ENCODE data around the gene MAEL.
A peak's percentile ranks its signal among the peaks of the same experiment; 100 is the strongest.
"Not testable (repeated sequence)": the region's sequence is repeated elsewhere in the genome, so short reads cannot be mapped to it uniquely, and the experiment has no call there.

Gene MAEL

DNA sequence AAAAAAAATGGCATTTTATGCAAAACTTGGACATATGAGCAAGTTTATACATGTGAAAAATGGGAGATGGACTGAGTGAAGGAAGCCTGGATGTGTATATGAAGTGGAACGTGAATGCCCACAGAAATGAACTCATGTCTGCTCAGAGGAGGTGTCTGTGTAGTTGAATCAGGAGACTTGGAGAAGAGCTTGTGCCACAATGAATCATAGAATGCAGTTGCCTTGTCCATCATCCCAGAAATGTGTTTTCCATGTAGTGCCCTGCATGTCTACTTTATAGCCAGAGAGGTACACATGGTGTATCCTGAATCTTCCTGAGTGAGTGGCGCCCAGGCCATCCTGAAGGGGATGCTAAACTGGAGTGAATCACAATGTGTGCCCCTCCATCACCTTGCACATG is 11.1 kb upstream of the MAEL start:
- no peak for DNase-seq (ENCODE audit: low read depth in 2 of 2)

DNA sequence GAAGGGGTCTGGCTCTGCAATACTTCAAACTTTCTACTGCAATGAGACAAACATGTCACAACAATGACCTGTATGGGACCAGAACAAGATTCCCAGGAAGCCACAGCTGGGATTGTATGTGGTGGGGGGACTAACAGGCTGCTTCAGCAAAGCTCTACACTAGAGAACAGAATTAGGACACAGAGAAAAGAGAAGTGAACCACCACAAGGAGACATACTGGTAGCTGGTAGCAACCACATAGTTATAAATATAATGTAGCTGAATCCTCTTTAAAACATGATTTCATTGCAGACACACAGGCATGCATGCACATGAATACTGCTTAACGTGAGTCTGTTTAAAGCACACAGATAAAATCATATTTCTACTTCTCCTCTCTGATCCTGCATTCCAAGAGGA is 10.3 kb upstream of the MAEL start:
- no peak for DNase-seq (ENCODE audit: low read depth in 2 of 2)

DNA sequence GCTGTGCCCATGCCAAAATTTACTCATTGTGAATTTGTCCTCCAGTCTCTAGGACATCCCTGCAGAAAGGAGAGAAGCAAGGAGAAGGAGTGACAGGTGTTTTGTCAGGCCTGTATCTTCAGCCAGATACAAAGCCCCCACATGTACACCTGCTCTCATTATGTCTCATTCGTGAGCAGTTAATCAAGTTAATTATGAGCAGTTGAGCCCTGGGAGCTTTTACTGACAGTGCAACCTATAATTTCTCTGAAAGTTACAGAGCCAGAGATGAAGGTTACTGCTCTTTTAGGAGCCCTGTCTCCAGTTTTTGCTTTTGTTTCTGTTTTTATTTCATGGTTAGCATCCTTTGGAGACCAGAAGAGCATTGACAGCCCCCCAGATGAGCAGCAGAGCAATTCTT is 8.7 kb upstream of the MAEL start:
- DNase-seq (ENCODE audit: low read depth in 2 of 2): no peak

DNA sequence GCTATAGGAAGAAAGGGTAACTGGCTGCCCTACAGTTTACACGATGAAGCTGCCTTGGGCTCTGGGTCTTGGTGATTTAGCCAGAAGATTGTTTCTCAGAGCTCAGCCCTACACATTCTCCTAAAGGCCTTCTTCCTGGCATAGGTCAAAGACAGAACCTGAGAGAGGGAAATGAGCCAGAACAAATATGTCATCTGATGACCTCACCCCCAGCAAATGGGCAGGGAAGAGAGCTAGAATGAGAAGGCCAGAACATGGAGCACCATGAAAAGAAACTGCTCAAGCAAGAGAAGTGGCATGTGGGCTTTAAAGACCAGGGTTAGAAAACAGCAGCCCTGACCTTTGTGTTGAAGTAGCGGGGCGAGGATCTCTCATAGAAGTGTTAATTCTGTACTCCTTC is 8.3 kb upstream of the MAEL start:
- no peak for DNase-seq (ENCODE audit: low read depth in 2 of 2)

DNA sequence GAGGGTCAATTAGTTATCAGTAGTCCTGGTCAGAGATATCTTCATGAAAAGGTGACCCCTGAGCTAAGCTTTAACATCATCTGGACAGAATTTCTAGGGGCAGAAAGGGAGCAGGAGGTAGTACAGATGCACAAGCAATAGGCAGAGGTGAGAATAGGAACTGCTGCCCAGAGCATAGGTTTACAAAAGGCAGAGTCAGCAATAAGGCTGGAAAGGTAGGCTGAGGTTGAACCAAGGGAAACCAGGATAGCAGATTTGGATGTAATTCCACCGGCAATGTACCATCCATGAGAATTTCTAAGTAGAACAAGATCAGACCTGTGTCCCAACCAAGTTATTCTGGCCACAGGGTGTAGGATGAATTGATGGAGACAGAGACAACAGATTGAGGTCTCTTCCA is 7.5 kb upstream of the MAEL start:
- DNase-seq (ENCODE audit: low read depth in 2 of 2): no peak

DNA sequence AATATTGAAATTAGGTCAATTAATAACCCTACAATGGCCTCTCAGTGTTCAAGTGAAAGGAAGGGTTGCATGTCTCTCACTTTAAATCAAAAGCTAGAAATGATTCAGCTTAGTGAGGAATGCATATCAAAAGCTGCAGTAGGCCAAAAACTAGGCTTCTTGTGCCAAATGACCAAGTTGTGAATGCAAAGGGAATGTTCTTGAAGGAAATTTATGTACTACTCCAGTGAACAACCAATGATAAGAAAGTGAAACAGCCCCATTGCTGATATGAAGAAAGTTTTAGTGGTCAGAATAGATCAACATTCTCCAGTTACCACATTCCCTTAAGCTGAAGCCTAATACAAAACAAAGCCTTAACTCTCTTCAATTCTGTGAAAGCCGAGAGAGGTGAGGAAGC is 10.0 kb downstream of the MAEL start:
- DNase-seq (ENCODE audit: low read depth in 2 of 2): no peak

DNA sequence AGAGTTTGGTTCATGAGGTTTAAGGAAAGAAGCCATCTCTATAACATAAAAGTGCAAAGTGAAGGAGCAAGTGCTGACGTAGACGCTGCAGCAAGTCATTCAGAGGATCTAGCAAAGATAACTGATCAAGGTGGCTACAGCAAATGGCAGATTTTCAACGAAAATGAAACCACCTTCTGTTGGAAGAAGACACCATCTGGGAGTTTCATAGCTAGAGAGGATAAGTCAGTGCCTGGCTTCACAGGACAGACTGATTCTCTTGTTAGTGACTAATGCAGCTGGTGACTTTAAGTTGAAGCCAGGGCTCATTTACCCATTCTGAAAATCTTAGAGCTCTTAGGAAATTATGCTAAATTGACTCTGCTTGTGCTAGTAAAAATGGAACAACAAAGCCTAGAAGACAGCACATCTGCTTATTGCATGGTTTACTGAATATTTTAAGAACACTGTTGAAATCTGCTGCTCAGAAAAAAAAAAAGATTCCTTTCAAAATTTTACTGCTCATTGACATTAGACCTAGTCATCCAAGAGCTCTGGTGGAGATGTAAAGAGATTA is 10.5 kb downstream of the MAEL start:
- no peak for DNase-seq (ENCODE audit: low read depth in 2 of 2)

DNA sequence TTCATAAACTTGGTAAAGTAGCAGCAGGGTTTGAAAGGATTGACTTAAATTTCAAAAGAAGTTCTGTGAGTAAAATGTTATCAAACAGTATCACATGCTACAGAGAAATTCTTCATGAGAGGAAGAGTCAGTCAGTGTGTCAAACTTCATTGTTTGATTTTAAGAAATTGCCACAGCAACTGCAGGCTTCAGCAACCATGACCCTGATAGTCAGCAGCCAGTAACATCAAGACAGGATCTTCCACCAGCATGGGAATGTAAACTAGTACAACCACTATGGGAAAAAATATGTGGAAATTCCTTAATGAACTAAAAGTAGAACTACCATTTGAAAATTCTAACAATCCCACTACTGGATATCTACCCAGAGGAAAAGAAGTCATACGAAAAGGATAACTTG is 11.5 kb downstream of the MAEL start:
- DNase-seq (ENCODE audit: low read depth in 2 of 2): no peak

DNA sequence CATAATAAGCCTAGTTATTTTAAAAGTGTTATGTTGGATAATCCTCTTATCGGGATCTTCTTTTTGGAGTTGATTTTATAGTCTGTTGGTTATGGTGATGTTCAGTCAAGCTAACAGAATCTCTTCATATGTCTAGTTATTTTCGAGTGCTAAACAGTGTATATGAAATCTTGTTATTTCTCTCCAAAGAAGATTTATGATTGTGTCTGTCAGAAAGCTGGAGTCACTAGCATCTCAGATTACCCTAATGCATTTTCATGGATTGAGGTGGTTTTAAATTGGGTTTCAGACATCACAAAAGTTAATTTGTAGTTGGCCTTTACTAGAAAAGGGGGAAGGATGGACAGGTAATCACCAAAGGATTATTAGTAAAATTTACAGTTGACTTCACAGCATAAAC is 13.3 kb downstream of the MAEL start:
- DNase-seq (ENCODE audit: low read depth in 2 of 2): no peak

DNA sequence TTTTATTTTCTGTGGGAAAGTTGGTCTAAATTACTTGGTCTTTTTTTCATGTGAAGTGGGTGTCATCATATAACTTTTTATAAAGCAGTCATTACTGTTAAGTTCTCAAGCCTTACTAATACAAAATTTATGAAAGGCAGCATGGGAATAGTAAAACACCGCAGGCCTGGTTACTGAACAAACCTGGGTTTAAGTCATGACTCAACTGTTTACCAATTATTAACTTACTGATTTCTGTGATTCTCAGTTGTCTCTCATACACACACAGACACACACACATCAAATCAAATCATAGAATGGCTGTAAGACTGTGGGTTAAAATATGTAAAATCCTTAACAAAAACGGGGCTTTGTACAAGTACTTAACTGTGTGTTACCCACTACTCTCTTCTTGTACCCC is 14.6 kb downstream of the MAEL start:
- DNase-seq (ENCODE audit: low read depth in 2 of 2): no peak

DNA sequence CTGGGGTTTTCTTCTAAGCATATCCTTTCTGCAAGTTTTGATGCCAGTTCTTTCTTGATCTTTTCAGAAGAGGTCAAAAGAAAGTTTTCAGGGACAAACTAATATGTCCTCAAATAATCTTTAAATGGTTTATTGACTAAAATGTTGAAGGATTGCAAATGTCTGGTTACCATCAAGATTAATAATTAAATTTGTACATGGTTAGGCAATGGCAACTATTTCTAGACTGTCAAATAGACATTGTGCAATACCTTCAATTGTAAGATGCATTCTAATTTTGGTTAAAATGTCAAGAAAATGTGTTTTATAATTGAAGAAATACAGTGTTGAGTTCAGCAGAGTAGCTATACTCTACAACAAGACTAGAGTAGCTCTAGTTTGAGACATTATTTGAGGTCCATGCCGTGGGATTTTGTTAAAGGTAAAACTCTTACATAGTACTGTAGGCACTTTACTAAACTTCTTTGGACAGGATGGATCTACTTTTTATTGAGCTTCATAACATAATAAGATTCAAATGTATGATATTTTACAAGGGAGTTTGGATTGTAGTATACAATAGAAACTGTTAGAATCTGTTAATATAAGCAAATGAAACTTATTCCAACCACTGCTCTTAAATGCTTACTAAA is 22.6 kb downstream of the MAEL start:
- no peak for DNase-seq (ENCODE audit: low read depth in 2 of 2)

DNA sequence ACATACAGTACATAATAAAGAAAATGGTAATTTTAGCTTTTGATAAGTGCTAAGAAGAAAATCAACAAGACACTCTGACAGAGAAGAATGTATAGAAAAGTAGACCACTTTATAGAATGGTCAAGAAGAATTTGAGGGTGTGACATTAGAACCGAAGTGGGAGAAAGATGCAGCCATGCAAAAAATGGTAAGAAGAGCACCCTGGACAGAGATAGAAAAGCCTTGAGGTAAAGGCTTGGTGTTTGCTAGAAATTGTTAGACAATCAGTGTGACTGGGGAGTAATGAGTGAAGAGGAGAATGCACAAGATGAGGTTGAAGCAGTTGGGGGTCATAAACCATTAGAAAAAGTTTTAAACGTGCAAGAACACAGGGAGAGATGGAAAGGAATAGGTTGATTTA is 23.5 kb downstream of the MAEL start:
- DNase-seq (ENCODE audit: low read depth in 2 of 2): no peak

DNA sequence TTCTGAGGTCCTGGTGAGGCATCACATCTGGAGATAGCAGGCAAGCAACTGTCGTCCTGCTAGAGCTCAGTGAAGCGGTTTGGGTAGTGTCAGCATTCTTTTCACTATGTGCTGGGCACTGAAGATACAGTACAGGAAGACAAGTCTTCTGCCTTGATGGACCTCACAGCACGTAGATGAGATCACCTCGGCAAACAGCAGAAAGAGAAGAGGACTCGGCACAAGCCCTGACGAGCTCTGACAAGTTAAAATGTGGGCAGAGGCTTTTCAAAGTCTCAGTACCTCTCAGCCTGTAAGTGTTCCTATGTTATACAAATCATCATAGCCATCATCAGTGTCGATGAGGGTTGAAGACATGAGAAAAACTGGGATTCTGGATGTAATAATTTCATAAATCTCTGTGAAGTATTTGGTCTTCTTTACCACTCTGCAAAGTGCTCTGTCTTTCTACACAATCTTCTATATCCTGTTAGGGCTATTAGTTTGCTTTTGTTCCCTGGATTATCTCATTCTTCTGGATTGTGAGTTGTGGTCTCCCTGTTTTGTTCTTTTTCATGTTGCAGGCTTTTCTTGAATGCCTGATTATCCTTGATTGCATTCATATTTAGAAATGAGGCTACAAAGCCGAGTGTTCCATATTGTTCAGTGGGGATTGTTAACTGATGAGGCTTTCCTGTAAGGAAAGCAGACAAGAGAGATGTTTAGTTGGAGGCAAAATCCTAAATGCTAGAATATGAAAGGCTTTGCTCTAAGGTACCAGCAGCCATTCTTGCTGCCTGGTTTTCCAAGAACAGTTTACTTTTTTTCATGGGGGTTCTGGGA is 24.2 kb downstream of the MAEL start:
- DNase-seq (ENCODE audit: low read depth in 2 of 2): no peak

DNA sequence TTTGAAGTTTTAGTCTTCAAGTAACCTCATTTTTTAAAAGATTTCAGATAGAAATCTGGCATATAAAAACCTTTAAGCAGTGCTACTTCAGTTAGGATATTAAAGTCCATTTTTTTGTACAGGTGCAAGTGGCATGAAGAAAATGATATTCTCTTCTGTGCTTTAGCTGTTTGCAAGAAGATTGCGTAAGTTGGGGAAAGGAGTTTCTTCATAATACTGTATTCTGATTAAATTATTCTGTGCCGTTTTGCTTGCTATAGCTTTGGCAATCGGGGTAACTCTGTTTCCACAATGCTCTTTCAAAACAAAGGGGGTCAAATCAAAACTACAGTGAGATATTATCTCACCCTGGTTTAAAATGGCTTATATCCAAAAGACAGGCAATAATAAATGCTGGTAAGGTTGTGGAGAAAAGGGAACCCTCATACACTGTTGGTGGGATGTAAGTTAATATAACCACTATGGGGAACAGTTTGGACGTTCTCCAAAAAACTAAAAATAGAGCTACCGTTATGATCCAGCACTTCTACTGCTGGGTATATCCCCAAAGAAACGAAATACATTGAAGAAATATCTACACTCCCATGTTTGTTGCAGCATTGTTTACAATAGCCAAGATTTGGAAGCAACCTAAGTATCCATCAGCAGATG is 27.1 kb downstream of the MAEL start:
- no peak for DNase-seq (ENCODE audit: low read depth in 2 of 2)

DNA sequence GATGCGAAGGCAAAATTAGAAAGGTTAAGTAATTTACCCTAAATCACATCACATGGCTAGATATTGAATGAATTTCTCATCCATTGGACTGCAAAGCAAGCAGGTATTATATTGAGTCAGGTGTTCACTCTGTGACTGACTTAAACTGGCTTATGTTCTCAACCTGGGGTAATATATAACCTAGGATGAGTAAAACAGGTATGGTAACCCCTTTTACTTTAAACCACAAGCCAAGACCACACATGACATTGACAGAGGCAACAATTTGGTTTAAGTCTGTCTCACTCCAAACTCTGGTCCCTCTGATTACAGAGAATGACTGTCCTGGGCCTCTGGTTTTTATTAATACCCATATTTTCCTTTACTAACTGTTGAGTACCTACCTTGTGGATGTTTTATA is 33.3 kb downstream of the MAEL start:
- no peak for DNase-seq (ENCODE audit: low read depth in 2 of 2)

DNA sequence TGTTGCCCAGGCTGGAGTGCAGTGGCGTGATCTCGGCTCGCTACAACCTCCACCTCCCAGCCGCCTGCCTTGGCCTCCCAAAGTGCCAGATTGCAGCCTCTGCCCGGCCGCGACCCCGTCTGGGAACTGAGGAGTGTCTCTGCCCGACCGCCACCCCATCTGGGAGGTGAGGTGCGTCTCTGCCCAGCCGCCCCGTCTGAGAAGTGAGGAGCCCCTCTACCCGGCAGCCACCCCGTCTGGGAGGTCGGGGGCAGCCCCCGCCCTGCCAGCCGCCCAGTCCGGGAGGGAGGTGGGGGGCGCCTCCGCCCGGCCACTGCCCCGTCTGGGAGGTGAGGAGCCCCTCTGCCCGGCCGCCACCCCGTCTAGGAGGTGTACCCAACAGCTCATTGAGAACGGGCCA is 40.5 kb downstream of the MAEL start:
- DNase-seq (ENCODE audit: low read depth in 2 of 2): not testable (repeated sequence)

DNA sequence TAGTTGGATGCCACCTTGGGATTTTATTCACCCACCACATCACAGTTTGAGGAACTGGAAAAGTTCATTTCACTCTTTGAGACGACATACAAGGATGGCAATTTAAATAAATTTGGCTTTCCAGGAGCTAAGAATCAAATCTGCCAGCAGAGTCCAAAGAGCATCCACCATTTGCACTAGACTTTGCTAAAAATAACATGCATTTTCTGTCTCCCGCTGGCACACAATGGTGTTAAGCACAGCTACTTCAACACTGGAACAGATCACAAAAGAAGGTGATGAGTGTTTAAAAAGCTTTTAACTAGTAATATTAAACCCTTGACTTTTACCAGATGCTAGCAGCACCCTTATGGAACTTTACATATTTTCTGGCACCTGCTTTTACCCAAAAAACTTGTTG is 44.6 kb downstream of the MAEL start:
- DNase-seq (ENCODE audit: low read depth in 2 of 2): no peak

DNA sequence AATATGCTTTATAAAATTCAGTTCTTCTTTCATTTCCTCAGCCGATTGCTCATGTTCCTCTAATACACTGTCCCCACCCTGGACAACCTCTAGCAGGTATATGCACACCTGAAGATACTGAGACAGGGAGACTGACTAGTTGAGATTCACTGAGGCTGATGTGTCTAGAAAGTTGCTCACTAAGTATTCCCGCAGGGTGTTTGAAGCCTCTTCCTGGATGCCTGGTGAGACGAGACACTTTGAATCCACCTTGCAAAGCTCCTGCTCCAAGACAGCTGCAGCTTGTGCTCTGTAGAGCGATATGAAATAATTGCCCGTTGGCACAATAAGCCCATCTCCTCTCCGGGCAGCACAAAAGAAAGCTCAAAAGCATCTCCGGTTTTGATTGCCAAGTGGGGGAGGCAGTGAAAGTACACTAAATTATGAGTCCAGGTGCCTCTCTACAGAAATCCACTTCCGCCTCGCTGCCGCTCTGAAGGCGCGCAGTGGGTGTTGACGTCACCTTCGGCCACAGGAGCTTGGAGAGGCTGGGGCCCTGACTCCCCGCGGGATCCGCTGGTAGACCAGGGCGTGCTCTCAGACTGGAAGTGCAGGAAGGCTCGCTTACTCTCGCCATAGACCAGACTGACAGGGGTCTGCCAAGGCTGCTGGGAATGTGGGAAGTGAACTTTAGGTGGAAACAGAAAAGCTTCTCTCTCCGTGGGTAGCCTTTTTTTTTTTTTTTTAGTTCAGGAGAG is 54.8 kb downstream of the MAEL start:
- peak; percentile 47 to 69 for DNase-seq (ENCODE audit: low read depth in 2 of 2)

DNA sequence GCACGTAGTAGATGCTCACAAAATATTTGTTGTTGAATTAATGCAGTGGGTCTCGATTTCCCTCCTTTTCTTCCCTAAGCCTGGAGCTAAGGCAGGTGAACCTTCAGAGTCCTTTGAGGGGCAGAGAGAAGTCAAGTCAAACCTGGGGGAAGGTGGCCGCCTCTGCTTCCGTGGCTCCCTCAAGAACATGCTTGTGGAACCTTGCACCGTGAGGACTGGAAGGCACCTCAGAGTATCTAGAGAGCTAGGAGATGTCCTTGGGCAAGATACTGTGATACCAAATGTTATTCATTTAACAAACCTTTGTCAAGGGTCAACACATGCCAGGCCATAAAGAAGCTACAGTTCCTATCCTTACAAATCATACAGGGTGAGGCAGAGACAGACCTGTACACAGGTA is 62.8 kb downstream of the MAEL start:
- no peak for DNase-seq (ENCODE audit: low read depth in 2 of 2)

DNA sequence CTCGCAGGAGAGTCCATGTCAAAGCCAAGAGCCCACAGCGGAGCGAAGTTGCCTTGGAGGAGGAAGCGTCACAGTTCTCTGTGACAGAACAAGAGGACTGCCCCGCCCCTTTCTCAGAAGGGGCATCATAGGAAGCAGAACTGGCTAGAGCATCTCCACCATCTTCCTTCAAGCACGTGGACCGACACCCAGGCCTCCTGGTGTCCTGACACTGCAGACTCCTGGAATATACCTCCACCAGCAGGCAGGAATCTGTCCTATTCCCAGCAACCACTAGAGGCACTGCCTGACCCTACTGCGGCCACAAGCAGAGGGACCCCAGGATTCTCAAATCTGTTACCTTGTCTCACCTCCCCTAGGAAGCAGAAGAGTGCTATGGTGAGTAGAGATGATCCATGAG is 63.3 kb downstream of the MAEL start:
- DNase-seq (ENCODE audit: low read depth in 2 of 2): no peak

DNA sequence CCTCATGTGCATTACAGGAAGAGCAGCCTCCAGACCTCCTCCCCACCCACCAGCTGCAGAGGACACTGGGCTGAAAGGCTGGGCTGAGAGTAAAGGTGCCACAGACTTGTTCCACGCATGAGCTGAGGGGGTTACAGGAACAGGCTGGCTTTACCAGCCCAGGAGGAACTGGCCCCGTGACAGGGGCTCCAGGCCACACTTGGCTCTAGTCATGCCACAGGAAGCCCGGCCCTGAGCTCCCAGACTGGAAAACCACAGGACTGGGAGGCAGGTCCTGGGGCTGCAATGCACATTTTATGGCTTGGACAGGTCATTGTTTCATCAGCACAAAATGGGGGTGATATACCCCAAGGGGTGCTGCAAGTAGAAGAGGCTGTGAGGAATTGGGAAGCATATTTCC is 65.5 kb downstream of the MAEL start:
- no peak for DNase-seq (ENCODE audit: low read depth in 2 of 2)

DNA sequence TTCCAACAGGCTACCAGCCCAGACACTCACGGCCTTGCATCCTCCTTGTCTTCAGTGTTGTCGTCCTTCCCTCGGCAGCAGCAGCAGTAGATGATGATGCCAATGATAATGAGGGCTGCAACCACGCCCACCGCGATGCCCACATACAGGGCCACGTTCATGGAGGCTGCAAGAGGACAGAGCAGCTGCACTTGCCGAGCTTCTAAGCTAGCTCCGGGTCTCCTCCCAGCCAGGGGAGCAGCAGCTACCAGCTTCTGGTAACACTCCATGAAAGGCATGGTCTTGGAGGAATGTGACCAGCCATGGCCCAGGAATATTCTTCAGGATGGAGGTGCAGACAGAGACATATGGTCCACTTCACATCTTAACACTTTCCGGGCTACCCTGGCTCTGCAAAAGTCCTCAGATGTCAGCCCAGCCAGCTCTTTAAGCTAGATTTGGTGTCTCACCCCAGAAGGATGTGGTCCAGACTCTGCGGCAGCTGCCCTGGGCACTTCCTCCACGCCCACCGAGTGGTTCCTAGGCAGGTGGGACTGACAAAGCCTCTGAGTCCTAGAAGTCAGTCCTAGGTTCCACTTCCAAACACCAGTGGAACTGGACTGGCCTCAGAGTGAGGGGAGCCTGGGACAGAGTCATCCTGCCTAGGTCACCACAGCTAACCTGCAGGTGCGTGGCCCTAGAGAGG is 66.0 kb downstream of the MAEL start:
- no peak for DNase-seq (ENCODE audit: low read depth in 2 of 2)
